Pancreas (tissue), 10 donors: ENCODE measurements around the gene YAE1. TPM values are rescaled to one million over a fixed set of nuclear protein-coding genes. Genes with fewer than 3 reads are reported as not detected.

ENCODE experiments used
- ATAC-seq, 4 donors: fragments of 200-7000 bp; cut with Tn5 transposase; one replicate each; pipeline versions ENCODE4 v1.8.0 to v1.9.1; 2020; ENCODE audit warnings: mild to moderate bottlenecking in 4 of 4, moderate library complexity in 4 of 4
- DNase-seq, 6 donors: peaks; one replicate each; pipeline ENCODE4 v3.0.0-alpha.2; 2020
- FAIRE-seq: peaks from 2 replicates; lab custom pipeline; 2012; peaks lifted over from hg19 to GRCh38; lab: Jason Lieb, UNC
- H3K27ac ChIP-seq, 4 donors: fragments of 200-600 bp; sonication (generic); 1 replicate in 3 of 4; 2 replicates in 1 of 4; pipeline versions ENCODE4 v1.5.0 to v1.8.0; 2020
- H3K27me3 ChIP-seq, 4 donors: fragments of 200-600 bp; one replicate each; pipeline ENCODE4 v1.8.0; 2021
- H3K36me3 ChIP-seq, 3 donors: fragments of 200-600 bp; sonication (generic) in 1 of 3; one replicate each; pipeline versions ENCODE4 v1.5.0 to v1.8.0; 2020 to 2021
- H3K4me1 ChIP-seq, 3 donors: fragments of 200-600 bp; one replicate each; pipeline ENCODE4 v1.8.0; 2021
- H3K4me3 ChIP-seq, 4 donors: fragments of 200-600 bp; sonication (generic) in 2 of 4; one replicate each; pipeline versions ENCODE4 v1.5.0 to v1.8.0; 2020 to 2021
- H3K9me3 ChIP-seq, 4 donors: fragments of 200-600 bp; one replicate each; pipeline ENCODE4 v1.8.0; 2021
- WGBS, 2 donors: extraction: QIAGEN DNeasy Blood & Tissue Kit; methylation state at CpG; one replicate each; pipeline ENCODE4 v1.1.7; 2013; 5-methylcytosine and 5-hydroxymethylcytosine counted together
- intact Hi-C, 3 donors: fragments of 100-400 bp; cut with DNase I; formaldehyde crosslinking; loops; one replicate each; pipeline versions ENCODE4 v1.11.1 to v1.14.2; 2022
- polyA plus RNA-seq, 2 donors: library from polyadenylated mRNA; stranded (reverse); fragments of 200-250 nt; gene quantifications; one replicate each; pipeline ENCODE4 v1.2.3, GENCODE V29; 2013
- total RNA-seq, 6 donors: library from RNA; stranded (reverse); fragmentation: NEBNext Ultra II Directional in 4 of 6; extraction: Animal tissue kit (Norgen Biotek cat#: 25700) in 4 of 6; gene quantifications; one replicate each; pipeline versions ENCODE4 v1.2.1 to v1.2.4, GENCODE V29; 2021 to 2023
- TF ChIP-seq, protein P1 (sequence below), 4 donors: fragments of 200-600 bp; sonication (generic) in 3 of 4; IDR thresholded peaks; one replicate each; pipeline versions ENCODE4 v1.5.0 to v1.8.0; 2021; ENCODE audit warnings: antibody characterized with exemption in 4 of 4
- donor health status: healthy with polysubstance abuse.
- donor health status: DM: no; HTN: no; CAD: no; lungs with moderate emphysema.
- donor health status: DM: no; HTN: no; CAD: no.
- donor health status: control.
- donor health status: control.
- donor health status: Bipolar disorder and iron deficiency.
- donor health status: DM: yes; HTN: yes; CAD: no.
- donor health status: DM: no; HTN: no; CAD: no.
- donor health status: DM: no; HTN: no; CAD: no.
- donor health status: DM: yes; HTN: yes; CAD: no.

Gene YAE1
- total and polyA plus RNA-seq, 8 donors, result 6.4 to 17.6 (median 8.2) TPM

DNA sequence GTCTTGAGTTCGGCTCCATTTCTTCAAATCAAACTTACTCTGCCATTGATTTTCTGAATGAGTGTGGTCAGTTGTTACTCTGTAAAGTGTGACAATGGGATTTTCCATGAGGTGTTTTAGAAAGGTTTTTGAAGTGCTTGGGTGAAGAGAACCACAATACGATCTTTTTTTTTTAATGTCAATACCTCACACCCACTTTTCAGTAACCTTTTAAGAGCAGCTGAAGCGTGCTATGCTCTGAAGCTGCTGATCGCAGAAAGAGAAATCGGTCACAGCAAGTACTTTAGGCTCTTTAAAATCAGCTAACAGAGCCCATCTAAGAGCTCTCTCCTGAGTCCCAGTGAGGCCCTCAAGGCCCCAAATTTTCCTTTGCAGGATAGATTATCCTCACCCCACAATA, 34.4 kb upstream of the YAE1 start:
- no peak overlapping the region for H3K4me3 ChIP-seq
- ATAC-seq, result no peak

DNA sequence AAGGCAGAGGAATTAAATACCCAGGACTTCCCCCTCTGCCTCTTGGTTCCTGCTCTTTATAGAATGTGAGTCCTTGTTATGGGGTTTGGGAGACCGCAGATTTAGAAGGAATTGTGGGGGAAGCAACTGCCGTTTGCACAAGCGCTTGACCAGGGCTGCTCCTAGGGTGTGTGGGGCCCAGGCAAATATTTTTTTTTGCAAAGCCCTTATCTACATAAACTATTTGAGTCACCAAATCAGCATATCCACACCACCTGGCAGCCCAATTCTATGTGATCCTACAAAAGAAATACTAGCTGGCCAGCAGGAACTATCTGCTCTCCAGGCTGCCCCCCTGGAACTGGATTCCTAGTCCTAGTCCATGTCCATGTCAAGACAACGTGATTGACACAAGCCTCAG, 33.4 kb upstream of the YAE1 start:
- no peak for FAIRE-seq
- no peak for DNase-seq
- Histone ChIP-seq H3K9me3 (no peaks in the 10 kb centered on the region), H3K27me3 (no peaks in the 10 kb centered on the region), H3K27ac (no peak overlapping the region), H3K4me1 (no peaks in the 10 kb centered on the region), H3K4me3 (no peak overlapping the region), H3K36me3 (no peaks in the 10 kb centered on the region)
- intact Hi-C loops, result no loop called here
- TF ChIP-seq, protein P1, sequence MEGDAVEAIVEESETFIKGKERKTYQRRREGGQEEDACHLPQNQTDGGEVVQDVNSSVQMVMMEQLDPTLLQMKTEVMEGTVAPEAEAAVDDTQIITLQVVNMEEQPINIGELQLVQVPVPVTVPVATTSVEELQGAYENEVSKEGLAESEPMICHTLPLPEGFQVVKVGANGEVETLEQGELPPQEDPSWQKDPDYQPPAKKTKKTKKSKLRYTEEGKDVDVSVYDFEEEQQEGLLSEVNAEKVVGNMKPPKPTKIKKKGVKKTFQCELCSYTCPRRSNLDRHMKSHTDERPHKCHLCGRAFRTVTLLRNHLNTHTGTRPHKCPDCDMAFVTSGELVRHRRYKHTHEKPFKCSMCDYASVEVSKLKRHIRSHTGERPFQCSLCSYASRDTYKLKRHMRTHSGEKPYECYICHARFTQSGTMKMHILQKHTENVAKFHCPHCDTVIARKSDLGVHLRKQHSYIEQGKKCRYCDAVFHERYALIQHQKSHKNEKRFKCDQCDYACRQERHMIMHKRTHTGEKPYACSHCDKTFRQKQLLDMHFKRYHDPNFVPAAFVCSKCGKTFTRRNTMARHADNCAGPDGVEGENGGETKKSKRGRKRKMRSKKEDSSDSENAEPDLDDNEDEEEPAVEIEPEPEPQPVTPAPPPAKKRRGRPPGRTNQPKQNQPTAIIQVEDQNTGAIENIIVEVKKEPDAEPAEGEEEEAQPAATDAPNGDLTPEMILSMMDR (IDR thresholded peaks at IDR 0.05), result no peak
- ATAC-seq, result no peak
- 84 to 86% methylated on average over 4 of the region's 4 CpGs for WGBS, 2 donors

More for the DNA sequence above, 34.4 kb upstream of the YAE1 start:
- Histone ChIP-seq H3K9me3 (no peaks in the 10 kb centered on the region), H3K27ac (no peak overlapping the region), H3K4me1 (no peaks in the 10 kb centered on the region), H3K27me3 (no peaks in the 10 kb centered on the region), H3K36me3 (no peaks in the 10 kb centered on the region)
- WGBS, 2 donors, result 77 to 88% methylated on average over 5 of the region's 5 CpGs
- intact Hi-C loops, result no loop called here
- TF ChIP-seq, protein P1 (IDR thresholded peaks at IDR 0.05), result no peak
- DNase-seq (no peak), FAIRE-seq (no peak)

DNA sequence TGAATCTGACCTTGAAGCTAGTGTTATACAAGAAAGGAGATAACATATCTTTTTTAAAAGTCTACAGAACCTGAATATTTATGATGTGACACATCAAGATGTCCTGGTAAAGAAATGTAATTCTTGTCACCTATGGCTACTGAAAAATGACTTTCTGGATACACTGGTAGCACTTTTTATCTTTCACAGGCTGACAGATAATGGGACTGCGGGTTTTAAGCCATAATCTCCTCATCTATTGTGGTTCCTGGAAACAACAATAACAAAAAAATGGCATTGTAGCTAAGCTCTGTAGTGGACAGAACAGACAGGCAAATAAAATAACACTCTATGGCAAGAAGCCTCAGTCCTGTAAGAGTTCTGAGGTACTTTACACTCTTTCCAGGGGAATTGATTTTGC, 31.6 kb upstream of the YAE1 start:
- Histone ChIP-seq H3K9me3 (no peaks in the 10 kb centered on the region), H3K4me1 (no peaks in the 10 kb centered on the region), H3K27ac (no peak overlapping the region), H3K4me3 (no peak overlapping the region), H3K27me3 (no peaks in the 10 kb centered on the region), H3K36me3 (no peaks in the 10 kb centered on the region)
- no peak for FAIRE-seq
- TF ChIP-seq, protein P1 (IDR thresholded peaks at IDR 0.05), result no peak
- 66% methylated on average over 1 of the region's 1 CpG for WGBS, 2 donors
- no peak for DNase-seq
- no peak for ATAC-seq
- intact Hi-C loops, result no loop called here

DNA sequence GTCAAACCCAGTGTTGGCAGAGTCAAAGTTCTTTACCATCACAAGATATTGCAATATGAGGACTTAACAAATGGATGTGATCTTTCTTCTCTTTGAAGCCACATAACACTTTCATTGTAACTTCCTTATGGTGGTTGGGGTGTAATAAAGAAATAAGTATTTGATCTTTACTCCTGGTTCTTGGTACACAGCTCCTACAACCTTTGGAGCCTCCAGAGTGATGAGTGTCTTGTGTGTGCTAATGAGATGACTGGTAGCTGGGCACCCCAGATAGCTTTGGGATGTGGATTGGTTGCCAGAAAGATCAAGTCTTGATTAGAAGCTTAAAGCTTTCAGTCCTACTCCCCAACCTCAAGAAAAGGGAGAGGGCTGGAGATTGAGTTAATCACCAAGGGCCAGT, 31.1 kb upstream of the YAE1 start:
- Histone ChIP-seq H3K27ac (no peak overlapping the region), H3K36me3 (no peaks in the 10 kb centered on the region), H3K9me3 (no peaks in the 10 kb centered on the region), H3K4me3 (no peak overlapping the region), H3K4me1 (no peaks in the 10 kb centered on the region), H3K27me3 (no peaks in the 10 kb centered on the region)
- DNase-seq (no peak), ATAC-seq (no peak), FAIRE-seq (peak; percentile 39)
- TF ChIP-seq, protein P1 (IDR thresholded peaks at IDR 0.05), result no peak
- intact Hi-C loops, result no loop called here

DNA sequence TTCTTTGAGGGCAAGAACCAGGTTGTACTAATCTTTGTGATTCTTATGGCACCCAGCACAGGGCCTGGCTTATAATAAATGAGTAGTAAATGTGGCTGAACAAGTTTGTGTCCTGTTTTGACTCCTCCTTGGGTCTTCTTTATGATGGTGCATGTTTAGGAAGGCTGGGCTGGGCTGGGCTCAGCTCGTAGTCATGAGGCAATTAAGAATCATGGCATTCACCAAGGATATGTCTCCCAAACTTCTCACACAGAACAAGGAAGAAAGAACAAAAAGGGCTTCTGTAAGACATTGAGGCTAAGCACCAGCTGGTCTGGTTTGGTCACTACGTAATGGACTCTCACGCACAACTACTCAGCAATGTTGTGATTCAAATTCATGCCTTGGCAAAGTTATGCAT, 30.5 kb upstream of the YAE1 start:
- Histone ChIP-seq H3K4me1 (no peaks in the 10 kb centered on the region), H3K4me3 (no peak overlapping the region), H3K9me3 (no peaks in the 10 kb centered on the region), H3K36me3 (no peaks in the 10 kb centered on the region), H3K27me3 (no peaks in the 10 kb centered on the region), H3K27ac (no peak overlapping the region)
- WGBS, 2 donors, result 87 to 88% methylated on average over 3 of the region's 3 CpGs
- DNase-seq, result no peak
- intact Hi-C loops, result no loop called here
- FAIRE-seq, result no peak
- TF ChIP-seq, protein P1 (IDR thresholded peaks at IDR 0.05), result no peak
- no peak for ATAC-seq
